Measurements from ENCODE around the gene CEPT1.

DNA sequence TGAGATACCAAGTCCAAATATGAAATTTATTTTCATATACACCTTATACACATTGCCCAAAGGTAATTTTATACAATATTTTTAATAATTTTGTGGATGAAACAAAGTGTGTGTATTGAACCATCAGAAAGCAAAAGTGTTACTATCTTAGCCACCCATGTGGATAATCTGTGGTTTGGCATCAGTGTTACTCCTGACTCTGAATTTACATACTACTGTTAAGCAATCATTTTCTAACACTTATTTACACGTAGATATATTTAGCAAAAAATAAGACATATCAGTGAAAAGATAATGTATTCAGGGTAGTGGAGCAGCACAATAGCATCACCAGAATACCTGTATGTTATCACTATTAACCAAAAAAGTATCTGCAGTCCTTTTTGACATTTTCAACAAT, 36.7 kb downstream of the CEPT1 start:
- TF ChIP-seq, protein P1, sequence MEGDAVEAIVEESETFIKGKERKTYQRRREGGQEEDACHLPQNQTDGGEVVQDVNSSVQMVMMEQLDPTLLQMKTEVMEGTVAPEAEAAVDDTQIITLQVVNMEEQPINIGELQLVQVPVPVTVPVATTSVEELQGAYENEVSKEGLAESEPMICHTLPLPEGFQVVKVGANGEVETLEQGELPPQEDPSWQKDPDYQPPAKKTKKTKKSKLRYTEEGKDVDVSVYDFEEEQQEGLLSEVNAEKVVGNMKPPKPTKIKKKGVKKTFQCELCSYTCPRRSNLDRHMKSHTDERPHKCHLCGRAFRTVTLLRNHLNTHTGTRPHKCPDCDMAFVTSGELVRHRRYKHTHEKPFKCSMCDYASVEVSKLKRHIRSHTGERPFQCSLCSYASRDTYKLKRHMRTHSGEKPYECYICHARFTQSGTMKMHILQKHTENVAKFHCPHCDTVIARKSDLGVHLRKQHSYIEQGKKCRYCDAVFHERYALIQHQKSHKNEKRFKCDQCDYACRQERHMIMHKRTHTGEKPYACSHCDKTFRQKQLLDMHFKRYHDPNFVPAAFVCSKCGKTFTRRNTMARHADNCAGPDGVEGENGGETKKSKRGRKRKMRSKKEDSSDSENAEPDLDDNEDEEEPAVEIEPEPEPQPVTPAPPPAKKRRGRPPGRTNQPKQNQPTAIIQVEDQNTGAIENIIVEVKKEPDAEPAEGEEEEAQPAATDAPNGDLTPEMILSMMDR (IDR thresholded peaks at IDR 0.05), result no peak
- TF ChIP-seq EZH2 (IDR thresholded peaks at IDR 0.05), result no peak
